ENCODE data around the gene SLAMF1.
"Not testable (repeated sequence)": the region's sequence is repeated elsewhere in the genome, so short reads cannot be mapped to it uniquely, and the experiment has no call there.

Gene SLAMF1

GRCh38 chr1:160662910-160663309 lies 16.1 kb upstream of the SLAMF1 start:
- no peak overlapping the region for H3K27ac ChIP-seq (ENCODE audit: low read depth, low read length)
- no peak overlapping the region for H3K9ac ChIP-seq (ENCODE audit: low read depth, low read length)
- 95% methylated on average over 2 of the region's 4 CpGs for WGBS
- H3K36me3 ChIP-seq (ENCODE audit: insufficient read depth, low read length) = no peaks in the 10 kb centered on the region
- H3K4me1 ChIP-seq (ENCODE audit: insufficient read depth, low read length) = peaks cover 9% of the 10 kb centered on the region; the same call in 1 of the 2 replicates
- H3K9me3 ChIP-seq (ENCODE audit: insufficient read depth, low read depth, low read length) = no peaks in the 10 kb centered on the region
- H3K4me3 ChIP-seq (ENCODE audit: low read length) = no peak overlapping the region
- H3K27me3 ChIP-seq (ENCODE audit: insufficient read depth, low read length) = no peaks in the 10 kb centered on the region

GRCh38 chr1:160659566-160659965 lies 12.7 kb upstream of the SLAMF1 start:
- no peaks in the 10 kb centered on the region for H3K36me3 ChIP-seq (ENCODE audit: insufficient read depth, low read length)
- WGBS = 93% methylated on average over 4 of the region's 4 CpGs
- no peak overlapping the region for H3K9ac ChIP-seq (ENCODE audit: low read depth, low read length)
- H3K4me3 ChIP-seq (ENCODE audit: low read length) = no peak overlapping the region
- H3K9me3 ChIP-seq (ENCODE audit: insufficient read depth, low read depth, low read length) = no peaks in the 10 kb centered on the region
- no peaks in the 10 kb centered on the region for H3K27me3 ChIP-seq (ENCODE audit: insufficient read depth, low read length)
- H3K4me1 ChIP-seq (ENCODE audit: insufficient read depth, low read length) = no peaks in the 10 kb centered on the region
- H3K27ac ChIP-seq (ENCODE audit: low read depth, low read length) = no peak overlapping the region

GRCh38 chr1:160658814-160659193 lies 12.0 kb upstream of the SLAMF1 start:
- no peaks in the 10 kb centered on the region for H3K4me1 ChIP-seq (ENCODE audit: insufficient read depth, low read length)
- no peak overlapping the region for H3K9ac ChIP-seq (ENCODE audit: low read depth, low read length)
- no peak overlapping the region; the same call in 1 of the 2 replicates for H3K27ac ChIP-seq (ENCODE audit: low read depth, low read length)
- H3K27me3 ChIP-seq (ENCODE audit: insufficient read depth, low read length) = no peaks in the 10 kb centered on the region
- H3K36me3 ChIP-seq (ENCODE audit: insufficient read depth, low read length) = no peaks in the 10 kb centered on the region
- 89% methylated on average over 2 of the region's 2 CpGs for WGBS
- no peak overlapping the region for H3K4me3 ChIP-seq (ENCODE audit: low read length)
- H3K9me3 ChIP-seq (ENCODE audit: insufficient read depth, low read depth, low read length) = no peaks in the 10 kb centered on the region

GRCh38 chr1:160658162-160658813 lies 11.4 kb upstream of the SLAMF1 start:
- no peaks in the 10 kb centered on the region for H3K36me3 ChIP-seq (ENCODE audit: insufficient read depth, low read length)
- peak overlapping the region; percentile 16; the same call in 1 of the 2 replicates for H3K27ac ChIP-seq (ENCODE audit: low read depth, low read length)
- H3K9ac ChIP-seq (ENCODE audit: low read depth, low read length) = no peak overlapping the region
- no peaks in the 10 kb centered on the region for H3K9me3 ChIP-seq (ENCODE audit: insufficient read depth, low read depth, low read length)
- WGBS = 86% methylated on average over 8 of the region's 8 CpGs
- H3K4me3 ChIP-seq (ENCODE audit: low read length) = no peak overlapping the region
- peaks cover 1% of the 10 kb centered on the region for H3K4me1 ChIP-seq (ENCODE audit: insufficient read depth, low read length)
- no peaks in the 10 kb centered on the region for H3K27me3 ChIP-seq (ENCODE audit: insufficient read depth, low read length)

- no peaks in the 10 kb centered on the region for H3K9me3 ChIP-seq (ENCODE audit: insufficient read depth, low read depth, low read length)
- H3K36me3 ChIP-seq (ENCODE audit: insufficient read depth, low read length) = no peaks in the 10 kb centered on the region
- H3K27me3 ChIP-seq (ENCODE audit: insufficient read depth, low read length) = no peaks in the 10 kb centered on the region
- no peak overlapping the region for H3K27ac ChIP-seq (ENCODE audit: low read depth, low read length)
- WGBS = 98% methylated on average over 5 of the region's 5 CpGs
- H3K9ac ChIP-seq (ENCODE audit: low read depth, low read length) = no peak overlapping the region
- no peak overlapping the region for H3K4me3 ChIP-seq (ENCODE audit: low read length)
- peaks cover 10% of the 10 kb centered on the region for H3K4me1 ChIP-seq (ENCODE audit: insufficient read depth, low read length)
Measured at GRCh38 chr1:160657250-160657781, 10.5 kb upstream of the SLAMF1 start.

- H3K9ac ChIP-seq (ENCODE audit: low read depth, low read length) = no peak overlapping the region
- 100% methylated on average over 2 of the region's 3 CpGs for WGBS
- H3K4me1 ChIP-seq (ENCODE audit: insufficient read depth, low read length) = peaks cover 13% of the 10 kb centered on the region
- no peaks in the 10 kb centered on the region for H3K27me3 ChIP-seq (ENCODE audit: insufficient read depth, low read length)
- H3K9me3 ChIP-seq (ENCODE audit: insufficient read depth, low read depth, low read length) = no peaks in the 10 kb centered on the region
- no peak overlapping the region for H3K4me3 ChIP-seq (ENCODE audit: low read length)
- H3K27ac ChIP-seq (ENCODE audit: low read depth, low read length) = no peak overlapping the region
- H3K36me3 ChIP-seq (ENCODE audit: insufficient read depth, low read length) = no peaks in the 10 kb centered on the region
Measured at GRCh38 chr1:160656737-160657136, 9.9 kb upstream of the SLAMF1 start.

GRCh38 chr1:160653620-160654016 lies 6.8 kb upstream of the SLAMF1 start:
- no peaks in the 10 kb centered on the region for H3K36me3 ChIP-seq (ENCODE audit: insufficient read depth, low read length)
- no peak overlapping the region for H3K27ac ChIP-seq (ENCODE audit: low read depth, low read length)
- 91% methylated on average over 2 of the region's 2 CpGs for WGBS
- no peaks in the 10 kb centered on the region for H3K27me3 ChIP-seq (ENCODE audit: insufficient read depth, low read length)
- H3K9me3 ChIP-seq (ENCODE audit: insufficient read depth, low read depth, low read length) = no peaks in the 10 kb centered on the region
- H3K4me1 ChIP-seq (ENCODE audit: insufficient read depth, low read length) = peaks cover 21% of the 10 kb centered on the region
- peak overlapping the region; percentile 57; the same call in 1 of the 2 replicates for H3K9ac ChIP-seq (ENCODE audit: low read depth, low read length)
- H3K4me3 ChIP-seq (ENCODE audit: low read length) = no peak overlapping the region

GRCh38 chr1:160652924-160653619 lies 6.2 kb upstream of the SLAMF1 start:
- H3K36me3 ChIP-seq (ENCODE audit: insufficient read depth, low read length) = no peaks in the 10 kb centered on the region
- H3K9ac ChIP-seq (ENCODE audit: low read depth, low read length) = peak overlapping the region; percentile 57; the same call in 1 of the 2 replicates
- H3K27me3 ChIP-seq (ENCODE audit: insufficient read depth, low read length) = no peaks in the 10 kb centered on the region
- peak overlapping the region; percentile 87 for H3K27ac ChIP-seq (ENCODE audit: low read depth, low read length)
- WGBS = 84% methylated on average over 9 of the region's 9 CpGs
- H3K4me1 ChIP-seq (ENCODE audit: insufficient read depth, low read length) = peaks cover 21% of the 10 kb centered on the region
- no peak overlapping the region for H3K4me3 ChIP-seq (ENCODE audit: low read length)
- no peaks in the 10 kb centered on the region for H3K9me3 ChIP-seq (ENCODE audit: insufficient read depth, low read depth, low read length)

- not testable (repeated sequence) for H3K36me3 ChIP-seq (ENCODE audit: insufficient read depth, low read length); H3K9me3 ChIP-seq (ENCODE audit: insufficient read depth, low read depth, low read length); H3K27me3 ChIP-seq (ENCODE audit: insufficient read depth, low read length); H3K4me3 ChIP-seq (ENCODE audit: low read length)
- H3K27ac ChIP-seq (ENCODE audit: low read depth, low read length) = peak overlapping the region; percentile 87
- H3K4me1 ChIP-seq (ENCODE audit: insufficient read depth, low read length) = peaks cover 21% of the 10 kb centered on the region
- H3K9ac ChIP-seq (ENCODE audit: low read depth, low read length) = peak overlapping the region; percentile 57
- WGBS = 7% methylated on average over 8 of the region's 8 CpGs
Measured at GRCh38 chr1:160652065-160652641, 5.3 kb upstream of the SLAMF1 start.

GRCh38 chr1:160651433-160652064 lies 4.7 kb upstream of the SLAMF1 start:
- H3K9ac ChIP-seq (ENCODE audit: low read depth, low read length) = no peak overlapping the region
- no peaks in the 10 kb centered on the region for H3K9me3 ChIP-seq (ENCODE audit: insufficient read depth, low read depth, low read length)
- no peak overlapping the region for H3K4me3 ChIP-seq (ENCODE audit: low read length)
- no peaks in the 10 kb centered on the region for H3K27me3 ChIP-seq (ENCODE audit: insufficient read depth, low read length)
- H3K36me3 ChIP-seq (ENCODE audit: insufficient read depth, low read length) = no peaks in the 10 kb centered on the region
- H3K27ac ChIP-seq (ENCODE audit: low read depth, low read length) = peak overlapping the region; percentile 70
- 48% methylated on average over 1 of the region's 1 CpG for WGBS
- H3K4me1 ChIP-seq (ENCODE audit: insufficient read depth, low read length) = peaks cover 21% of the 10 kb centered on the region

- no peak overlapping the region for H3K9ac ChIP-seq (ENCODE audit: low read depth, low read length)
- 94% methylated on average over 3 of the region's 3 CpGs for WGBS
- no peaks in the 10 kb centered on the region for H3K36me3 ChIP-seq (ENCODE audit: insufficient read depth, low read length)
- H3K27me3 ChIP-seq (ENCODE audit: insufficient read depth, low read length) = no peaks in the 10 kb centered on the region
- peaks cover 11% of the 10 kb centered on the region for H3K4me1 ChIP-seq (ENCODE audit: insufficient read depth, low read length)
- no peak overlapping the region for H3K27ac ChIP-seq (ENCODE audit: low read depth, low read length)
- no peak overlapping the region for H3K4me3 ChIP-seq (ENCODE audit: low read length)
- no peaks in the 10 kb centered on the region for H3K9me3 ChIP-seq (ENCODE audit: insufficient read depth, low read depth, low read length)
Measured at GRCh38 chr1:160647329-160647720, 481 bp upstream of the SLAMF1 start.

All from HUES64 (cell line).